Measurements from ENCODE around the gene IPO13.

The IPO13 gene

GRCh38 chr1:43947874-43948437 lies 1.2 kb downstream of the IPO13 start:
- no peak for DNase-seq (ENCODE audit: low read depth in 1 of 2, low spot score in 1 of 2)

- DNase-seq (ENCODE audit: low read depth in 1 of 2, low spot score in 1 of 2), result no peak
Observed at GRCh38 chr1:43949678-43950077, 2.9 kb downstream of the IPO13 start.

GRCh38 chr1:43951021-43951985 lies 4.6 kb downstream of the IPO13 start:
- DNase-seq (ENCODE audit: low read depth in 1 of 2, low spot score in 1 of 2), result no peak

GRCh38 chr1:43952731-43953346 lies 6.1 kb downstream of the IPO13 start:
- no peak for DNase-seq (ENCODE audit: low read depth in 1 of 2, low spot score in 1 of 2)

DNA sequence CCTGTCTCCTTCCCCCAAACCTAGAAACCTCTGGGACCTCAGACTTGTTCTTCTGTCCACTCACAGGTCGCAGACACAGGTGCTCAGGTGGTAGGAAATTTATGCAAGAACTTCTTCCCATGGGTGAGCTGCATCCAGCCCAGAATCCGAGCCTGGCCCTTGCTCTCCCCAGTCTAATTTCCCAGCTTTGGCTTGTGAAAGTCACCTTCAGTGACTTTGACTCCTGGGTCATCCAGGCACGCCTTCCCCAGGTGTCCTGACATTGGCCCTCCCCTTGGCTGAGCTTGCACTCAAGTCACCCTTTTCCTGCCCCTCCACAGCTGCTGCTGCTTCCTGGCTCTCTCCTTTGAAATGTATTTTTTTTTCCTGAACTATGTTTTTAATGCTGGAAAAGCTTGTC lies 6.6 kb downstream of the IPO13 start:
- DNase-seq (ENCODE audit: low read depth in 1 of 2, low spot score in 1 of 2), result no peak

- DNase-seq (ENCODE audit: low read depth in 1 of 2, low spot score in 1 of 2), result no peak
Observed at GRCh38 chr1:43954036-43954435, 7.3 kb downstream of the IPO13 start.

- no peak for DNase-seq (ENCODE audit: low read depth in 1 of 2, low spot score in 1 of 2)
Observed at GRCh38 chr1:43956234-43956633, 9.5 kb downstream of the IPO13 start.

- no peak for DNase-seq (ENCODE audit: low read depth in 1 of 2, low spot score in 1 of 2)
Observed at GRCh38 chr1:43957407-43958040, 10.8 kb downstream of the IPO13 start.

DNA sequence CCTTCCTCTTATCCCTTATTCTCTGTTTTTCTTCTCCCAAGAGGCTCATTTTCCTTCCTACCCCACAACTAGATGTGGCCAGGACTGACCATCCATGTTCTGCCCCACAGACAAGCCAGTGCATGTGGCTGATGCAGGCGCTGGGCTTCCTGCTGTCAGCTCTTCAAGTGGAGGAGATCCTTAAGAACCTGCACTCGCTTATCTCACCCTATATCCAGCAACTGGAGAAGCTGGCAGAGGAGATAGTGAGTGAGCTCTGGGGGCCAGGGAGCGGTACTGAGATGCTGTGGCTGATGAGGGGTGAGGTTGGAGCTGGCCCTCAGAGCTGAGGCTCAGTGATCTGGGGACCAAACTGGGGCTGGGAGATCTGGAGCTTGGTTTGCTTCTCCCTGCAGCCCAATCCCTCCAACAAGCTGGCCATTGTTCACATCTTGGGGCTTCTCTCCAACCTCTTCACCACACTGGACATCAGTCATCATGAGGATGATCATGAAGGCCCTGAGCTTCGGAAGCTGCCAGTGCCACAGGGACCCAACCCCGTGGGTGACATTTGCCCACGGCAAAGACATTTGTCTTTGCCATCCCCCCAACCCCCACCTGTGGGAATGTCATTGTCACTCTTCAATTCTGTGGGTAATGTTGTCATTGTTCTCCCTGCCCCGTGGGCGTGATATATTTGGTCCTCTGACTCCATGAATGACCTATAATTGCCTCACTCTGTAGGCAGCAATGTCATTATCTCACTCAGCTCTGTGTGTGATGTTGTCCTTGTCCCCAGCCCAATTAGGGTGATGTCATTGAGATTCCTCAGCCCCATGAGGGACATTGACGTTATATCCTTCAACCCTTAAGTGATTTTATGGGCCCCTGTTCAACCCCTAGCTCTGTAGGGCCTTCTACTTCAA lies 11.9 kb downstream of the IPO13 start:
- DNase-seq (ENCODE audit: low read depth in 1 of 2, low spot score in 1 of 2), result no peak

DNA sequence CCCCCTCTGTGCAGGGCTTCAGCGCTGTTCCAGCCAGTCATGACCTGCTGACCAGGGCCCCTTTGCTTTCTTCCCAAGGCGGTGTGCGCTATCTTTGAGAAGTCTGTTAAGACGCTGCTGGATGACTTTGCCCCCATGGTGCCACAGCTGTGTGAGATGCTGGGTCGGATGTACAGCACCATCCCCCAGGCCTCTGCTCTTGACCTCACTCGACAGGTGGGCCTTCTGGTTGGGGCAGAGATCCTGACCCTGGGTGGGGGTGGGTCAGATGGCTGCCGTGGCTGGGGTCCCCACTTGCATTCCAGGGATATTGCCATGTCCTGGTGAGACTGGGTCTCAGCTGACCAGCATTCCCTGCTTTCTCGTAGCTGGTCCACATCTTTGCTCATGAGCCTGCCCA lies 14.0 kb downstream of the IPO13 start:
- DNase-seq (ENCODE audit: low read depth in 1 of 2, low spot score in 1 of 2), result no peak

DNA sequence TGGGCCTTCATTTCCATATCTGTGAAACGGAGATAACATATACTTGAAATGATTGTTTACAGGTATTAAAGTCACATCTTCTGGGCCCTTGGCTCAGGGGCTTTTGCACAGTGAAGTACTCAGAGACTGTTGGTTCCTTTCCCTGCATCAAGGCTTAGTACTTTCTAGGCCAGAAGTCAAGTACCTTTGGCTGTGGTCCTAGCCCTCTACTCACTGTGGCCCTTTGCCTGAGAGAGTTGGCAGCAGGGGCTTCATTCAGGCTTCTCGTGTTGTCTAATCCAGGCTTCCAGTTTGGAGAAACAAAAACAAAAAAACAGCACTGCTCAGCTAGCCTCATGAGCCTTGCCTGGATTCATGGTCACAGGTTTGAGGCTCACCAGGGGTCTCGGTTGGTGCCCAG lies 14.9 kb downstream of the IPO13 start:
- no peak for DNase-seq (ENCODE audit: low read depth in 1 of 2, low spot score in 1 of 2)

- no peak for DNase-seq (ENCODE audit: low read depth in 1 of 2, low spot score in 1 of 2)
Observed at GRCh38 chr1:43962324-43962723, 15.6 kb downstream of the IPO13 start.

DNA sequence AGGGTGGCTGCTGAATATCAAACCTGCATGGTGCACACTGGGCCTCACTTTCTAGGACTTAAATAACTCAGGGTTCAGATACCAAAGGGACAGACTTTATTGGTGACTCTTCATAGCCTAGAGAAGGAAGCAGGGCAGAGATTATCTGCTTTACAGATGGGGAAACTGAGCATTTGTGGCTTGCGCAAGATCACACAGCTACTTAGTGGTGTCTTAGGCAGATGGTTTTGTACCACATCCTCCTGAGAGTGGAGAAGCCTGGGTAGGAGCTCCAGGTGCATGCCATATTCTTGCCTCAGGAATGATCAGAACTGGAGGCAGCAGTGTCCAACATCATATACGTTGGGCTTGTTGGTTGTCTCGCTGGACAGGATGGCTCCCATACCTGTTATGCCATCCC lies 16.3 kb downstream of the IPO13 start:
- no peak for DNase-seq (ENCODE audit: low read depth in 1 of 2, low spot score in 1 of 2)

DNA sequence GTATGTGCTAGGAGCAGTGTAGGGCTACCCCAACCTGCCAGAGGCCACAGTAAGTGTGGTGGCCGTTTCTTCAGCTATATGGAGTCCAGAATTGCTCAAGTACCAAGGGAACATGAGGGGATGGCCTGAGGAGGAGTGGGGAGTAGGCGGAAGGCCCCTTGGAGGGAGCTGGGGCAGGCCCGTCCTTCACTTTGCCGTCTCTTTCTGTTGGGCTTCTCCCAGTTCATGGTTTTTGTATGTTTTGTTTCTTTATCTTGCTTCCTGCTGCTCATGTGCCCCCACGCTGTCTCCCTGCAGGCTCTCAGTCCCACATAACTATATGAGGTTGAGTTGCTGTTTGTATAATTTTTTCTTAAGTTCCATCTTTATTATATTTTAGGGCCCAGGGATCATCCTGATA lies 17.1 kb downstream of the IPO13 start:
- DNase-seq (ENCODE audit: low read depth in 1 of 2, low spot score in 1 of 2), result no peak

GRCh38 chr1:43965316-43965715 lies 18.6 kb downstream of the IPO13 start:
- DNase-seq (ENCODE audit: low read depth in 1 of 2, low spot score in 1 of 2), result no peak

DNA sequence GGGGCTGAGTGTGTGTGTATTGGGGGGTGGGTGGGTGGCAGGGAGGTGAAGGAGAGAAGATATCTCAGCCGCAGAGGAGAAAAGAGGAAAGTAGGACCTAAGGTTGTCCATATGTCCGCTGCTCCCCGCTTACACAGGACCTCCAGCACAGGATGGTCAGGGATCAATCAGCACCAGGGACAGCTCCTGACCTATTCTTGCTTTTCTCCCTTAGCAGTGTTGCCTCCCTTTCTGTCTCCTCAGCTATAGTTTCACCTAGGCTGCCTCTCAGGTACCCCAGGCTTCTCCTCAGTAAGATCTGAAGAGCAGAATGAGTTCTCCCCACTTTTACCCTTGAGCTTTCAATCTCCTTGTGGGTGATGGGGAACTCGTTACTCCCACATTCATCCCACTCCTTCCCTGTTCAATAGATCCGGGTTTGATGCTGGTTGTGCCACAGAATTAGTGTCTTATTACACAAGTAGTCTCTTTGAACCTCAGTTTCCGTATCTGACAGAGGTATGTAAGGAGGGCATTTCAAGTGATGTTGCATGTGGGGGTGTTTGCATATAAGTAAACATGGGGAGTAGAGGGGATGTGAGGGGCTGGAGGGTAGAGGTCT lies 21.7 kb downstream of the IPO13 start:
- DNase-seq (ENCODE audit: low read depth in 1 of 2, low spot score in 1 of 2), result no peak

GRCh38 chr1:43969416-43969745 lies 22.6 kb downstream of the IPO13 start:
- DNase-seq (ENCODE audit: low read depth in 1 of 2, low spot score in 1 of 2), result no peak

GRCh38 chr1:43969746-43970466 lies 23.2 kb downstream of the IPO13 start, which contains the start of gene DPH2:
DPH2 (plus strand) TSS chr1:43970010; CDS start chr1:43970176, 166 bp downstream.
- DNase-seq (ENCODE audit: low read depth in 1 of 2, low spot score in 1 of 2), result peak; percentile 87 to 94

DNA sequence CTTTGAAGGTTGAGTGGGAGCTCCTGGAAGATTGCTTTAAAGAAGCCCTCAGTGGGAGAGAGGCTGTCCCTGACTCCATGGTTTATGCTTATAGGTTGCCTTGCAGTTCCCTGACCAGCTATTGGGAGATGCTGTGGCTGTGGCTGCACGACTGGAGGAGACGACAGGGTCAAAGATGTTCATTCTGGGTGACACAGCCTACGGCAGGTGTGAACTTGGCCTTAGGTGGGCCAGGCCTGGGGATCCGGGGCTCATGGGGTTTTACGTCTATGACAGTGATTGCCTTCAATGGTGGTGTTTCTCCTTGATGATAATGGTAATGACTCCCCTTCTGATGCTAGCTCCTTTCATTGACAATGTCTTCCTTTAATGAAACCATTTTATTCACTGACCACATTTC lies 23.8 kb downstream of the IPO13 start:
- DNase-seq (ENCODE audit: low read depth in 1 of 2, low spot score in 1 of 2), result no peak

- DNase-seq (ENCODE audit: low read depth in 1 of 2, low spot score in 1 of 2), result no peak
Observed at GRCh38 chr1:43970911-43971310, 24.2 kb downstream of the IPO13 start.
